Measurements from ENCODE around the gene HAPLN3.
A peak's percentile ranks its signal among the peaks of the same experiment; 100 is the strongest.

HAPLN3 gene

GRCh38 chr15:88835646-88836045 is 59.7 kb downstream of the HAPLN3 start:
- H3K9me3 ChIP-seq (ENCODE audit: control insufficient read depth, insufficient read depth, low read depth, low read length): no peaks in the 10 kb centered on the region
- POLR2A ChIA-PET: no interaction called here
- no peak overlapping the region for H3K4me3 ChIP-seq (ENCODE audit: low read depth, low read length)
- no peaks in the 10 kb centered on the region for H3K36me3 ChIP-seq (ENCODE audit: control insufficient read depth in 2 of 2, insufficient read depth in 1 of 2, low read length in 2 of 2)
- peak; percentile 73 for TF ChIP-seq ZNF10 (tag by site-specific recombination; IDR thresholded peaks at IDR 0.05)
- no peak for TF ChIP-seq ZNF302 (tag by site-specific recombination; IDR thresholded peaks at IDR 0.05; ENCODE audit: low read depth)
- no peaks in the 10 kb centered on the region for H3K4me1 ChIP-seq (ENCODE audit: control insufficient read depth, insufficient read depth, low read length)
- CTCF ChIA-PET: interaction anchor here (0.6 to 3.6 kb wide), 7 partner anchors 9 to 371 kb away, joined by 3 to 81 read pairs (median 7); no protein-coding TSS in a partner anchor
- no peak overlapping the region for H3K27ac ChIP-seq (ENCODE audit: extremely low read depth, low read depth, low read length)

- H3K4me1 ChIP-seq (ENCODE audit: control insufficient read depth, insufficient read depth, low read length): no peaks in the 10 kb centered on the region
- H3K27ac ChIP-seq (ENCODE audit: extremely low read depth, low read depth, low read length): no peak overlapping the region
- ChIA-PET CTCF (interaction anchor here (0.6 to 3.6 kb wide), 16 partner anchors 9 to 542 kb away, joined by 3 to 81 read pairs (median 4); partner anchors contain the start of gene ACAN), POLR2A (no interaction called here)
- H3K4me3 ChIP-seq (ENCODE audit: low read depth, low read length): no peak overlapping the region
- H3K36me3 ChIP-seq (ENCODE audit: control insufficient read depth in 2 of 2, insufficient read depth in 1 of 2, low read length in 2 of 2): no peaks in the 10 kb centered on the region
- no peak for TF ChIP-seq KLF1 (tag by site-specific recombination; IDR thresholded peaks at IDR 0.05)
- no peak for TF ChIP-seq ZXDB (tag by site-specific recombination; IDR thresholded peaks at IDR 0.05)
- TF ChIP-seq PRDM10 (tag by site-specific recombination; IDR thresholded peaks at IDR 0.05): no peak
- no peak for TF ChIP-seq ZBTB20 (tag by site-specific recombination; IDR thresholded peaks at IDR 0.05)
- no peak for TF ChIP-seq ZNF174 (tag by site-specific recombination; IDR thresholded peaks at IDR 0.05)
- TF ChIP-seq ZNF488 (tag by site-specific recombination; IDR thresholded peaks at IDR 0.05): no peak
- TF ChIP-seq ZNF530 (tag by site-specific recombination; IDR thresholded peaks at IDR 0.05; ENCODE audit: low read depth): no peak
- TF ChIP-seq ZSCAN4 (tag by site-specific recombination; IDR thresholded peaks at IDR 0.05): no peak
- TF ChIP-seq ZNF596 (tag by site-specific recombination; IDR thresholded peaks at IDR 0.05): no peak
- no peak for TF ChIP-seq ZNF248 (tag by site-specific recombination; IDR thresholded peaks at IDR 0.05)
- no peaks in the 10 kb centered on the region for H3K9me3 ChIP-seq (ENCODE audit: control insufficient read depth, insufficient read depth, low read depth, low read length)
Observed at GRCh38 chr15:88835119-88835518, 60.2 kb downstream of the HAPLN3 start.

GRCh38 chr15:88834211-88834812 is 61.0 kb downstream of the HAPLN3 start:
- Histone ChIP-seq H3K4me1 (ENCODE audit: control insufficient read depth, insufficient read depth, low read length) (no peaks in the 10 kb centered on the region), H3K4me3 (ENCODE audit: low read depth, low read length) (no peak overlapping the region), H3K9me3 (ENCODE audit: control insufficient read depth, insufficient read depth, low read depth, low read length) (no peaks in the 10 kb centered on the region), H3K27ac (ENCODE audit: extremely low read depth, low read depth, low read length) (no peak overlapping the region), H3K36me3 (ENCODE audit: control insufficient read depth in 2 of 2, insufficient read depth in 1 of 2, low read length in 2 of 2) (no peaks in the 10 kb centered on the region)
- TF ChIP-seq ZNF776 (tag by site-specific recombination; IDR thresholded peaks at IDR 0.05; ENCODE audit: borderline replicate concordance): no peak
- no peak for TF ChIP-seq ZNF24 (tag by site-specific recombination; IDR thresholded peaks at IDR 0.05)
- TF ChIP-seq ZNF223 (tag by site-specific recombination; IDR thresholded peaks at IDR 0.05): no peak
- TF ChIP-seq ZNF146 (tag by site-specific recombination; IDR thresholded peaks at IDR 0.05): no peak
- peak; percentile 67; the same call in 1 of the 2 replicates for TF ChIP-seq CTCF (tag by site-specific recombination; IDR thresholded peaks at IDR 0.05)
- TF ChIP-seq KLF7 (tag by site-specific recombination; IDR thresholded peaks at IDR 0.05; ENCODE audit: borderline replicate concordance): no peak
- POLR2A ChIA-PET: interaction anchor here (0.7 to 1.0 kb wide), 2 partner anchors 178 to 213 kb away, joined by 3 read pairs; partner anchors contain the start of gene AEN
- CTCF ChIA-PET: interaction anchor here (0.5 to 3.6 kb wide), 21 partner anchors 8 to 541 kb away, joined by 3 to 81 read pairs (median 3); partner anchors contain the start of gene ACAN
